ENCODE results near the gene ZNF205.

DNA sequence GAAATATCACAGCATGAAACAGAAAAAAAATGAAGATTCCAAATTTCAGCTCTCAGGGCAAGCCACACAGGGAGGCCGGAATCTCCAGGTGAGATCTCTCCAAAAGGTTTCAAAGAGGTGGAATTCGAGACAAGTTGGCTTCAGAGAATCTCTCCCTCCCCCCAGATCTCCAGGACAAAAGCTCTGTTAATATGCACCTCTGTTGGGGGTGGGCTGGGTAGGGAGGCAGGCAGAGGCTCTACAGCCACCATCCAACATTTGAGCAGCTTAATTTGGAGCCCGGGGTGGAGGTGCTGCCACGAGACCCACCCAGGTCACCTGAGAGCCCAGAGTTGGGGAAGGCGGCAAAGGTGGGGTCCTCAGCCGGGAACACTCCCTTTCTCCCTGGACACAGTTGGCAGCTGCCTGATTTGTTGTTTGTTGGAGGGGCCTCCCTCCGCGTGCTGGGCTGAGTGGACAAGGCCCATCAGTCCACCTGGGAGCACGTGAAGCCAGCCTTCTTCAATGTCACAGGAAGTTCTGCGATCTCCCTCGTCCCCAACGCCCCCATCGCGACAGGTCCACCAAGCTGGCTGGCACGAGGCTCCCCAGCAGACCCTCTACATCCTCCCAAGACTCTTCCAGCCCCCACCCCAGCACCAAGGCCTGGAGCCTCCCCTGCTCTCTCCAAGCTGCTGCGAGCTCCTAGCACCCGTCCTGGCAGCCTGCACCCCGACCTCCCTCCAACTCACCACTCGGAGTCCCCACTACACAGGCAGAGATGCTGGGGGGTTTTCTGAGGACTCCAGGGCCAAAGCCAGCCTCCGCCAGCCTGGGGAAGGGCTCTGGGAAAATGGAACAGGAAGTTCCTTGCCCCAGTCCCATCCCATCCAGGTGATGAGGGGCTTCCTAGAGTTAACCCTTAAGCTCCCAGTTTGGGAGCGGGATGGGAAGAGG lies 13.7 kb upstream of the ZNF205 start, which contains the start of gene ZSCAN10:
- TF ChIP-seq, protein P1, sequence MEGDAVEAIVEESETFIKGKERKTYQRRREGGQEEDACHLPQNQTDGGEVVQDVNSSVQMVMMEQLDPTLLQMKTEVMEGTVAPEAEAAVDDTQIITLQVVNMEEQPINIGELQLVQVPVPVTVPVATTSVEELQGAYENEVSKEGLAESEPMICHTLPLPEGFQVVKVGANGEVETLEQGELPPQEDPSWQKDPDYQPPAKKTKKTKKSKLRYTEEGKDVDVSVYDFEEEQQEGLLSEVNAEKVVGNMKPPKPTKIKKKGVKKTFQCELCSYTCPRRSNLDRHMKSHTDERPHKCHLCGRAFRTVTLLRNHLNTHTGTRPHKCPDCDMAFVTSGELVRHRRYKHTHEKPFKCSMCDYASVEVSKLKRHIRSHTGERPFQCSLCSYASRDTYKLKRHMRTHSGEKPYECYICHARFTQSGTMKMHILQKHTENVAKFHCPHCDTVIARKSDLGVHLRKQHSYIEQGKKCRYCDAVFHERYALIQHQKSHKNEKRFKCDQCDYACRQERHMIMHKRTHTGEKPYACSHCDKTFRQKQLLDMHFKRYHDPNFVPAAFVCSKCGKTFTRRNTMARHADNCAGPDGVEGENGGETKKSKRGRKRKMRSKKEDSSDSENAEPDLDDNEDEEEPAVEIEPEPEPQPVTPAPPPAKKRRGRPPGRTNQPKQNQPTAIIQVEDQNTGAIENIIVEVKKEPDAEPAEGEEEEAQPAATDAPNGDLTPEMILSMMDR (conservative IDR thresholded peaks at IDR 0.05; ENCODE audit: low read depth in 2 of 2), result 0 out of 4 replicates have a peak, but pooled peaks of 1 of the 2 experiments have one; percentile 3
- no peak for TF ChIP-seq EZH2 (IDR thresholded peaks at IDR 0.05; ENCODE audit: low read depth, unreplicated experiment)
- TF ChIP-seq POLR2AphosphoS5 (IDR thresholded peaks at IDR 0.05; ENCODE audit: low read depth), result peak; percentile 85
- TF ChIP-seq, protein P2, sequence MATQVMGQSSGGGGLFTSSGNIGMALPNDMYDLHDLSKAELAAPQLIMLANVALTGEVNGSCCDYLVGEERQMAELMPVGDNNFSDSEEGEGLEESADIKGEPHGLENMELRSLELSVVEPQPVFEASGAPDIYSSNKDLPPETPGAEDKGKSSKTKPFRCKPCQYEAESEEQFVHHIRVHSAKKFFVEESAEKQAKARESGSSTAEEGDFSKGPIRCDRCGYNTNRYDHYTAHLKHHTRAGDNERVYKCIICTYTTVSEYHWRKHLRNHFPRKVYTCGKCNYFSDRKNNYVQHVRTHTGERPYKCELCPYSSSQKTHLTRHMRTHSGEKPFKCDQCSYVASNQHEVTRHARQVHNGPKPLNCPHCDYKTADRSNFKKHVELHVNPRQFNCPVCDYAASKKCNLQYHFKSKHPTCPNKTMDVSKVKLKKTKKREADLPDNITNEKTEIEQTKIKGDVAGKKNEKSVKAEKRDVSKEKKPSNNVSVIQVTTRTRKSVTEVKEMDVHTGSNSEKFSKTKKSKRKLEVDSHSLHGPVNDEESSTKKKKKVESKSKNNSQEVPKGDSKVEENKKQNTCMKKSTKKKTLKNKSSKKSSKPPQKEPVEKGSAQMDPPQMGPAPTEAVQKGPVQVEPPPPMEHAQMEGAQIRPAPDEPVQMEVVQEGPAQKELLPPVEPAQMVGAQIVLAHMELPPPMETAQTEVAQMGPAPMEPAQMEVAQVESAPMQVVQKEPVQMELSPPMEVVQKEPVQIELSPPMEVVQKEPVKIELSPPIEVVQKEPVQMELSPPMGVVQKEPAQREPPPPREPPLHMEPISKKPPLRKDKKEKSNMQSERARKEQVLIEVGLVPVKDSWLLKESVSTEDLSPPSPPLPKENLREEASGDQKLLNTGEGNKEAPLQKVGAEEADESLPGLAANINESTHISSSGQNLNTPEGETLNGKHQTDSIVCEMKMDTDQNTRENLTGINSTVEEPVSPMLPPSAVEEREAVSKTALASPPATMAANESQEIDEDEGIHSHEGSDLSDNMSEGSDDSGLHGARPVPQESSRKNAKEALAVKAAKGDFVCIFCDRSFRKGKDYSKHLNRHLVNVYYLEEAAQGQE (IDR thresholded peaks at IDR 0.05; ENCODE audit: unreplicated experiment), result peak; percentile 7
- no peak for TF ChIP-seq EZH2phosphoT487 (IDR thresholded peaks at IDR 0.05; ENCODE audit: unreplicated experiment)
- TF ChIP-seq ZNF114 (CRISPR knock-in tag; IDR thresholded peaks at IDR 0.05), result no peak
- TF ChIP-seq CREB1 (CRISPR knock-in tag; IDR thresholded peaks at IDR 0.05; ENCODE audit: low read depth), result 0 out of 2 replicates have a peak, but pooled peaks have one; percentile 22
- no peak for TF ChIP-seq ZNF331 (CRISPR knock-in tag; IDR thresholded peaks at IDR 0.05; ENCODE audit: low read depth)
- no peak for TF ChIP-seq JUNB (IDR thresholded peaks at IDR 0.05; ENCODE audit: unreplicated experiment)
- TF ChIP-seq, protein P3, sequence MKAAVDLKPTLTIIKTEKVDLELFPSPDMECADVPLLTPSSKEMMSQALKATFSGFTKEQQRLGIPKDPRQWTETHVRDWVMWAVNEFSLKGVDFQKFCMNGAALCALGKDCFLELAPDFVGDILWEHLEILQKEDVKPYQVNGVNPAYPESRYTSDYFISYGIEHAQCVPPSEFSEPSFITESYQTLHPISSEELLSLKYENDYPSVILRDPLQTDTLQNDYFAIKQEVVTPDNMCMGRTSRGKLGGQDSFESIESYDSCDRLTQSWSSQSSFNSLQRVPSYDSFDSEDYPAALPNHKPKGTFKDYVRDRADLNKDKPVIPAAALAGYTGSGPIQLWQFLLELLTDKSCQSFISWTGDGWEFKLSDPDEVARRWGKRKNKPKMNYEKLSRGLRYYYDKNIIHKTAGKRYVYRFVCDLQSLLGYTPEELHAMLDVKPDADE (IDR thresholded peaks at IDR 0.05), result peak; percentile 75
- TF ChIP-seq STAT1 (IDR thresholded peaks at IDR 0.05; ENCODE audit: unreplicated experiment), result no peak
- no peak for TF ChIP-seq NANOG (IDR thresholded peaks at IDR 0.05; ENCODE audit: borderline replicate concordance)
